ENCODE measurements around the gene CNTNAP4.

DNA sequence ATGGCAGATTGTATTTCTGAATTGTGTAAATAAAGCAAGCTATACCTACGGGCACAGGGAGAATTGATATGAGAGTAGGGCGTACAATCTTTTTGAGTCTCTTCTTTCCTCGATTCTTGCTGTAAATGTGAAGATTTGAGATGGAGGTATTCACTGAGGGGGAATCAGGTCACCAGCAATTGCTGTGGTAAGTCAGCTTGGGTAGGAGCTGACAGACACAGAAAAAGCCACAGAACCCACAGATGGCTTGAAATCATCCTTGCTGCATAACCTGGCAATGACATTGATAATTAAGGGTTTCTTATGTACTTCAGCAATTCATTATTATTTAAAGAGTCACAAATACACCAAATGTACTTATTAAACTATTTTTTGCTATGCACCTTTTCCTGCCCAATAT is 164.2 kb downstream of the CNTNAP4 start:
- TF ChIP-seq, protein P1, sequence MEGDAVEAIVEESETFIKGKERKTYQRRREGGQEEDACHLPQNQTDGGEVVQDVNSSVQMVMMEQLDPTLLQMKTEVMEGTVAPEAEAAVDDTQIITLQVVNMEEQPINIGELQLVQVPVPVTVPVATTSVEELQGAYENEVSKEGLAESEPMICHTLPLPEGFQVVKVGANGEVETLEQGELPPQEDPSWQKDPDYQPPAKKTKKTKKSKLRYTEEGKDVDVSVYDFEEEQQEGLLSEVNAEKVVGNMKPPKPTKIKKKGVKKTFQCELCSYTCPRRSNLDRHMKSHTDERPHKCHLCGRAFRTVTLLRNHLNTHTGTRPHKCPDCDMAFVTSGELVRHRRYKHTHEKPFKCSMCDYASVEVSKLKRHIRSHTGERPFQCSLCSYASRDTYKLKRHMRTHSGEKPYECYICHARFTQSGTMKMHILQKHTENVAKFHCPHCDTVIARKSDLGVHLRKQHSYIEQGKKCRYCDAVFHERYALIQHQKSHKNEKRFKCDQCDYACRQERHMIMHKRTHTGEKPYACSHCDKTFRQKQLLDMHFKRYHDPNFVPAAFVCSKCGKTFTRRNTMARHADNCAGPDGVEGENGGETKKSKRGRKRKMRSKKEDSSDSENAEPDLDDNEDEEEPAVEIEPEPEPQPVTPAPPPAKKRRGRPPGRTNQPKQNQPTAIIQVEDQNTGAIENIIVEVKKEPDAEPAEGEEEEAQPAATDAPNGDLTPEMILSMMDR (IDR thresholded peaks at IDR 0.05) = no peak
- no peak for TF ChIP-seq POLR2A (IDR thresholded peaks at IDR 0.05)
